Esophagus mucosa (tissue), 1 donor: Measurements from ENCODE around the gene KLF7. TPM values are rescaled to one million over a fixed set of nuclear protein-coding genes. Genes with fewer than 3 reads are reported as not detected.

Experiments used
- ATAC-seq: fragments of 200-7000 bp; cut with Tn5 transposase; one replicate; pipeline ENCODE4 v1.9.1; 2020
- total RNA-seq: library from RNA; stranded (reverse); gene quantifications from one replicate; pipeline ENCODE4 v1.2.4, GENCODE V29; 2023
- donor health status: DM: yes; HTN: yes; CAD: no.

Gene KLF7
- total RNA-seq, 1 donor from 2014 or later, result 20.1 TPM

GRCh38 chr2:207123776-207124391 lies 41.9 kb downstream of the KLF7 start:
- no peak for ATAC-seq

GRCh38 chr2:207123335-207123744 lies 42.4 kb downstream of the KLF7 start:
- no peak for ATAC-seq

GRCh38 chr2:207122651-207123334 lies 43.0 kb downstream of the KLF7 start:
- no peak for ATAC-seq

- no peak for ATAC-seq
Observed at GRCh38 chr2:207121784-207122183, 44.0 kb downstream of the KLF7 start.

- ATAC-seq, result no peak
Observed at GRCh38 chr2:207119048-207119447, 46.7 kb downstream of the KLF7 start.

- ATAC-seq, result no peak
Observed at GRCh38 chr2:207117668-207118067, 48.1 kb downstream of the KLF7 start.

GRCh38 chr2:207115715-207116364 lies 49.9 kb downstream of the KLF7 start:
- ATAC-seq, result no peak

GRCh38 chr2:207113414-207113813 lies 52.3 kb downstream of the KLF7 start:
- no peak for ATAC-seq

GRCh38 chr2:207112785-207113184 lies 53.0 kb downstream of the KLF7 start:
- no peak for ATAC-seq

GRCh38 chr2:207112383-207112782 lies 53.4 kb downstream of the KLF7 start:
- no peak for ATAC-seq

GRCh38 chr2:207111757-207112156 lies 54.0 kb downstream of the KLF7 start:
- no peak for ATAC-seq

- ATAC-seq, result no peak
Observed at GRCh38 chr2:207110715-207111114, 55.0 kb downstream of the KLF7 start.

- ATAC-seq, result no peak
Observed at GRCh38 chr2:207110310-207110709, 55.4 kb downstream of the KLF7 start.

- no peak for ATAC-seq
Observed at GRCh38 chr2:207109768-207110167, 56.0 kb downstream of the KLF7 start.

GRCh38 chr2:207108440-207108839 lies 57.3 kb downstream of the KLF7 start:
- no peak for ATAC-seq

- no peak for ATAC-seq
Observed at GRCh38 chr2:207107551-207107950, 58.2 kb downstream of the KLF7 start.

GRCh38 chr2:207107131-207107530 lies 58.6 kb downstream of the KLF7 start:
- no peak for ATAC-seq

GRCh38 chr2:207103132-207103531 lies 62.6 kb downstream of the KLF7 start:
- ATAC-seq, result no peak

- no peak for ATAC-seq
Observed at GRCh38 chr2:207101984-207102383, 63.8 kb downstream of the KLF7 start.

- no peak for ATAC-seq
Observed at GRCh38 chr2:207097278-207097677, 68.5 kb downstream of the KLF7 start.

- ATAC-seq, result no peak
Observed at GRCh38 chr2:207095963-207096362, 69.8 kb downstream of the KLF7 start.

GRCh38 chr2:207093234-207093633 lies 72.5 kb downstream of the KLF7 start:
- no peak for ATAC-seq

GRCh38 chr2:207092818-207093217 lies 72.9 kb downstream of the KLF7 start:
- ATAC-seq, result no peak

GRCh38 chr2:207091928-207092327 lies 73.8 kb downstream of the KLF7 start:
- ATAC-seq, result no peak
